Measurements from ENCODE around the gene SGCD.
"Not testable (repeated sequence)": the region's sequence is repeated elsewhere in the genome, so short reads cannot be mapped to it uniquely, and the experiment has no call there.

The SGCD gene

GRCh38 chr5:156654444-156654843 is 327.5 kb downstream of the SGCD start:
- Histone ChIP-seq H3K36me3 (ENCODE audit: control insufficient read depth, low read depth, low read length) (no peaks in the 10 kb centered on the region), H3K27ac (ENCODE audit: low read length) (no peak overlapping the region), H3K9me3 (ENCODE audit: control insufficient read depth, low read depth, low read length) (no peaks in the 10 kb centered on the region), H3K4me3 (ENCODE audit: low read length) (no peak overlapping the region), H3K4me1 (ENCODE audit: control insufficient read depth, low read depth, low read length) (peaks cover 24% of the 10 kb centered on the region), H3K9ac (ENCODE audit: low read length) (no peak overlapping the region), H3K27me3 (ENCODE audit: control insufficient read depth, insufficient read depth, low read length) (no peaks in the 10 kb centered on the region)

GRCh38 chr5:156655732-156656131 is 328.8 kb downstream of the SGCD start:
- no peaks in the 10 kb centered on the region for H3K27me3 ChIP-seq (ENCODE audit: control insufficient read depth, insufficient read depth, low read length)
- H3K4me3 ChIP-seq (ENCODE audit: low read length), result peak overlapping the region; percentile 13
- peak overlapping the region; percentile 75 for H3K27ac ChIP-seq (ENCODE audit: low read length)
- peaks cover 24% of the 10 kb centered on the region for H3K4me1 ChIP-seq (ENCODE audit: control insufficient read depth, low read depth, low read length)
- H3K9me3 ChIP-seq (ENCODE audit: control insufficient read depth, low read depth, low read length), result no peaks in the 10 kb centered on the region
- H3K36me3 ChIP-seq (ENCODE audit: control insufficient read depth, low read depth, low read length), result no peaks in the 10 kb centered on the region
- H3K9ac ChIP-seq (ENCODE audit: low read length), result peak overlapping the region; percentile 45

GRCh38 chr5:156664832-156665231 is 337.9 kb downstream of the SGCD start:
- not testable (repeated sequence) for H3K36me3 ChIP-seq (ENCODE audit: control insufficient read depth, low read depth, low read length); H3K9ac ChIP-seq (ENCODE audit: low read length); H3K27me3 ChIP-seq (ENCODE audit: control insufficient read depth, insufficient read depth, low read length); H3K27ac ChIP-seq (ENCODE audit: low read length); H3K9me3 ChIP-seq (ENCODE audit: control insufficient read depth, low read depth, low read length); H3K4me3 ChIP-seq (ENCODE audit: low read length); H3K4me1 ChIP-seq (ENCODE audit: control insufficient read depth, low read depth, low read length)

GRCh38 chr5:156666686-156667085 is 339.7 kb downstream of the SGCD start:
- not testable (repeated sequence) for H3K9ac ChIP-seq (ENCODE audit: low read length); H3K27me3 ChIP-seq (ENCODE audit: control insufficient read depth, insufficient read depth, low read length)

GRCh38 chr5:156667616-156668015 is 340.7 kb downstream of the SGCD start:
- Histone ChIP-seq H3K4me1 (ENCODE audit: control insufficient read depth, low read depth, low read length) (peaks cover 19% of the 10 kb centered on the region), H3K27me3 (ENCODE audit: control insufficient read depth, insufficient read depth, low read length) (no peaks in the 10 kb centered on the region), H3K27ac (ENCODE audit: low read length) (no peak overlapping the region), H3K9ac (ENCODE audit: low read length) (no peak overlapping the region), H3K4me3 (ENCODE audit: low read length) (no peak overlapping the region), H3K9me3 (ENCODE audit: control insufficient read depth, low read depth, low read length) (no peaks in the 10 kb centered on the region), H3K36me3 (ENCODE audit: control insufficient read depth, low read depth, low read length) (no peaks in the 10 kb centered on the region)

More at GRCh38 chr5:156666686-156667085, 339.7 kb downstream of the SGCD start:
- H3K4me3 ChIP-seq (ENCODE audit: low read length); H3K36me3 ChIP-seq (ENCODE audit: control insufficient read depth, low read depth, low read length); H3K9me3 ChIP-seq (ENCODE audit: control insufficient read depth, low read depth, low read length); H3K27ac ChIP-seq (ENCODE audit: low read length): not testable (repeated sequence)
- H3K4me1 ChIP-seq (ENCODE audit: control insufficient read depth, low read depth, low read length), result peaks cover 19% of the 10 kb centered on the region

DNA sequence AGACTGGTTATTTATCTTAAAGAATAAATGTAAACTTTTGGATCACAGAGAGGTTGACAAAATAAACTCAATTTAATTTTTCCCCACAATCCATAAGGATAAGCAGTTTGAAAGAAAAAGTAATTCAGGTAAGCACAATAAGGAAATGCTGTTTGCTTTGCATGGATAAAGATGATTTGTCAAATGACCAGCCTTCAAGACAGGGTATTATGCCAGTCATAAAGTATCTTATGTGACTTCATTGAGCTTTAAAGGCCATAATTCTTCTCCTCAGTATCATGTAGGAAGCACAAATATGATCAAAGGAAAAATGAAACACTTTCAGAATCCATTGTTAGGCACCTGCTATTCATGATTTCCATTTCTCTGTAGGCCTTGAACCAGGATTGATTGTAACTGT is 342.5 kb downstream of the SGCD start:
- Histone ChIP-seq H3K36me3 (ENCODE audit: control insufficient read depth, low read depth, low read length) (no peaks in the 10 kb centered on the region), H3K9me3 (ENCODE audit: control insufficient read depth, low read depth, low read length) (no peaks in the 10 kb centered on the region), H3K9ac (ENCODE audit: low read length) (no peak overlapping the region), H3K4me3 (ENCODE audit: low read length) (no peak overlapping the region), H3K27ac (ENCODE audit: low read length) (no peak overlapping the region), H3K27me3 (ENCODE audit: control insufficient read depth, insufficient read depth, low read length) (no peaks in the 10 kb centered on the region), H3K4me1 (ENCODE audit: control insufficient read depth, low read depth, low read length) (peaks cover 19% of the 10 kb centered on the region)

DNA sequence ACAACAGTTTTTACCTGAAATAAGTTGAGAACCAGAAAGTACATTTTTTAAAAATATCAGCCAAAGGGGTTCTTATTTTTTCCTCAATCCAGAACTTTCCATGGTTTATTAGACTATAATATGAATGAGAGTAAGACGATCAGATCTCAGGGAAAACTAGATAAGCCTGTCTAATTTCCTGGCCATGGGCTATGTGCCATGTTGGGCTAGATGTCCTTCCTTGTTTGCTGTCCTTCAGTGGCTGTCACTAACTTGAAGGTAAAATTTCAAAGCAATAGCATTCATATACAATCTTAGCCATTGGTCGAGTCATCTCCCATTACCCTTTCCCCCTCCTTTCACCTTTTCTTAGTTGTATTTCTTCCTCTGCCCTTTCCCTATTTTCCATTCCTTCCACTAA is 343.7 kb downstream of the SGCD start:
- no peak overlapping the region for H3K9ac ChIP-seq (ENCODE audit: low read length)
- peaks cover 19% of the 10 kb centered on the region for H3K4me1 ChIP-seq (ENCODE audit: control insufficient read depth, low read depth, low read length)
- no peak overlapping the region for H3K27ac ChIP-seq (ENCODE audit: low read length)
- no peaks in the 10 kb centered on the region for H3K36me3 ChIP-seq (ENCODE audit: control insufficient read depth, low read depth, low read length)
- no peaks in the 10 kb centered on the region for H3K9me3 ChIP-seq (ENCODE audit: control insufficient read depth, low read depth, low read length)
- H3K27me3 ChIP-seq (ENCODE audit: control insufficient read depth, insufficient read depth, low read length), result no peaks in the 10 kb centered on the region
- no peak overlapping the region for H3K4me3 ChIP-seq (ENCODE audit: low read length)

DNA sequence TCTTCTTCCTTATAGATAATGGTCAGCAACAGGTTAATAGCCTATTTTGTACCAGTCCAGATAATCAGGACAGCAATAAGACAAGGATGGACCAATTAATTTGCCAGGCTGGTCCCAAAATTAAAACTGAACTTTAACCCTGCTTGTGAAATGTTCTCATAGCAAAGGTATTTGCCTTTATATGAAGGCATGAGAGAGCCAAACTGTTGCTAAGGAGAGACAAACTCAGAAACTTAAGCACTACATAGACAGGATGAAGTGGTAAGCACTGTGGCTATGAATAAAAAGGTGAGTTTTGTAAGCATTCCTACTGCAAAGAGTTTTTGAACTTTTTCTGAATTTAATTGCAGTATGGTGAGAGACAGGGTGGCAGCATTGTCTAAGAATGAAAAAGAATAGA is 348.4 kb downstream of the SGCD start:
- Histone ChIP-seq H3K9me3 (ENCODE audit: control insufficient read depth, low read depth, low read length) (no peaks in the 10 kb centered on the region), H3K27me3 (ENCODE audit: control insufficient read depth, insufficient read depth, low read length) (no peaks in the 10 kb centered on the region), H3K36me3 (ENCODE audit: control insufficient read depth, low read depth, low read length) (no peaks in the 10 kb centered on the region), H3K4me3 (ENCODE audit: low read length) (no peak overlapping the region), H3K27ac (ENCODE audit: low read length) (no peak overlapping the region), H3K9ac (ENCODE audit: low read length) (no peak overlapping the region), H3K4me1 (ENCODE audit: control insufficient read depth, low read depth, low read length) (peaks cover 6% of the 10 kb centered on the region)

DNA sequence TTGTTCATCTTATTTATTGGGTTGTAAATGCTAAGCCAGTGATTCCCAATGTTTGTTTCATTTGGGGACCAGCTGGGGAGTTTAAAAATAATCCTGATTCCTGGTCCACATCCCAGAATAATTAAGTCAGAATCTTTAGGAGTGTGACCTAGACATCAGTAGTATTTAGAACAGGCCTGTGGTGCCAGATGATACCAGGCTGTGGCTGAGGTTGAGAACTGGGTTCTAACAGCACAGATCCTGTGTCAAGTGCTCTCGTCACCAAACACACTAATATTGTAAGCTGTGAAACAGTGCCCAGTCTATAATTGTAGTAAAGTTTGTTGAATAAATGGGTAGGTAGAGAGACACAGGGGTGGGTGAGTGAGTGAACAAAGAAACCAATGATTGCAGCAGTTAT is 351.0 kb downstream of the SGCD start:
- Histone ChIP-seq H3K4me1 (ENCODE audit: control insufficient read depth, low read depth, low read length) (peaks cover 2% of the 10 kb centered on the region), H3K9ac (ENCODE audit: low read length) (no peak overlapping the region), H3K4me3 (ENCODE audit: low read length) (no peak overlapping the region), H3K9me3 (ENCODE audit: control insufficient read depth, low read depth, low read length) (no peaks in the 10 kb centered on the region), H3K27ac (ENCODE audit: low read length) (no peak overlapping the region), H3K36me3 (ENCODE audit: control insufficient read depth, low read depth, low read length) (no peaks in the 10 kb centered on the region), H3K27me3 (ENCODE audit: control insufficient read depth, insufficient read depth, low read length) (no peaks in the 10 kb centered on the region)

DNA sequence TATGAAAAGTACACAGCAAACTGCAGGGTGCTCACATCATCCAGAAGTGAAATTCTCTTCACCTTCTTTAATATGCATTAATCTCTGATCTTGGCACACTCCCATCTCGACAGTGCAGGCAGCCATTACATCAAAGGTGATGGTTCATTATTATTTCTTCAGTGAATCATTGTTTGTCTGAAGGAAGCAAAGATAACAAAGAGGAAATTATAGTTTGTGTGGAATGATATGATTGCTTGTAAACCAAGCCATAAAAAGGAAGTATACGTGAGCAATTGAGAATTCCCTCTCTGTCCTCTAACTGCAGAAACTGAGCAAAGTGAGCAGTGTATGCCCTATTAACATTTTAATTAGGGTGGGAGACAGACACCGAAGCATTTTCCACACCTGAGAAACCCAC is 351.5 kb downstream of the SGCD start:
- no peaks in the 10 kb centered on the region for H3K36me3 ChIP-seq (ENCODE audit: control insufficient read depth, low read depth, low read length)
- no peaks in the 10 kb centered on the region for H3K9me3 ChIP-seq (ENCODE audit: control insufficient read depth, low read depth, low read length)
- no peak overlapping the region for H3K9ac ChIP-seq (ENCODE audit: low read length)
- H3K4me1 ChIP-seq (ENCODE audit: control insufficient read depth, low read depth, low read length), result peaks cover 7% of the 10 kb centered on the region
- no peak overlapping the region for H3K4me3 ChIP-seq (ENCODE audit: low read length)
- no peak overlapping the region for H3K27ac ChIP-seq (ENCODE audit: low read length)
- H3K27me3 ChIP-seq (ENCODE audit: control insufficient read depth, insufficient read depth, low read length), result no peaks in the 10 kb centered on the region

- no peaks in the 10 kb centered on the region for H3K27me3 ChIP-seq (ENCODE audit: control insufficient read depth, insufficient read depth, low read length)
- no peaks in the 10 kb centered on the region for H3K36me3 ChIP-seq (ENCODE audit: control insufficient read depth, low read depth, low read length)
- no peak overlapping the region for H3K9ac ChIP-seq (ENCODE audit: low read length)
- H3K4me3 ChIP-seq (ENCODE audit: low read length), result no peak overlapping the region
- no peaks in the 10 kb centered on the region for H3K9me3 ChIP-seq (ENCODE audit: control insufficient read depth, low read depth, low read length)
- peaks cover 15% of the 10 kb centered on the region for H3K4me1 ChIP-seq (ENCODE audit: control insufficient read depth, low read depth, low read length)
- H3K27ac ChIP-seq (ENCODE audit: low read length), result no peak overlapping the region
These were observed 353.9 kb downstream of the SGCD start for GRCh38 chr5:156680831-156681230.

DNA sequence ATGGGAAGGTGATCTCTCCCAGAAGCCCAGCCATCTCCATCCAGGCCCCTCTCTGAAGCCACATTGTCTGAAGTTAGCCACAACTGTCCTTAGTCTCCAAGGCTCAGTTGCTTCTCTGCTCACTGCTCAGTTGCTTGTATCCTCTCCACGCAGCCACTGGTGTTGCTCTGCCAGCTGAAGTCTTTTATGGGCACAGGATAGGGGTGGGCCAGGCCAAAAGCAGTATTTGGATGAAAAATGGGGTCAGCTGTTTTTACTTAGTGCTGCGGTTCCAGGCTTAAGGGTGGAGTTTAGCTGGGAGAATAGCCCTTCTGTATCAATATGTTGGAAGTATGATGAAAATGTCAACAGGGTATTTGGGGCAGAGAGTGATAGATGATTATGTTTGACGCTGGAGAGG is 354.3 kb downstream of the SGCD start:
- Histone ChIP-seq H3K4me1 (ENCODE audit: control insufficient read depth, low read depth, low read length) (peaks cover 17% of the 10 kb centered on the region), H3K36me3 (ENCODE audit: control insufficient read depth, low read depth, low read length) (no peaks in the 10 kb centered on the region), H3K27ac (ENCODE audit: low read length) (no peak overlapping the region), H3K9ac (ENCODE audit: low read length) (no peak overlapping the region), H3K27me3 (ENCODE audit: control insufficient read depth, insufficient read depth, low read length) (no peaks in the 10 kb centered on the region), H3K9me3 (ENCODE audit: control insufficient read depth, low read depth, low read length) (no peaks in the 10 kb centered on the region), H3K4me3 (ENCODE audit: low read length) (no peak overlapping the region)
